ENCODE measurements around the gene CA9.

The CA9 gene

GRCh38 chr9:35682520-35683315 lies 9.0 kb downstream of the CA9 start:
- H3K36me3 ChIP-seq (ENCODE audit: control insufficient read depth, insufficient read depth, low read length): peaks cover 3% of the 10 kb centered on the region
- no peaks in the 10 kb centered on the region for H3K27me3 ChIP-seq (ENCODE audit: control insufficient read depth, insufficient read depth, low read length)
- no peaks in the 10 kb centered on the region for H3K9me3 ChIP-seq (ENCODE audit: control insufficient read depth, low read length)
- no peak overlapping the region for H3K4me3 ChIP-seq (ENCODE audit: low read length)
- H3K9ac ChIP-seq (ENCODE audit: low read length): no peak overlapping the region
- peaks cover 12% of the 10 kb centered on the region for H3K4me1 ChIP-seq (ENCODE audit: control insufficient read depth, insufficient read depth, low read length)

- Histone ChIP-seq H3K36me3 (ENCODE audit: control insufficient read depth, insufficient read depth, low read length) (peaks cover 3% of the 10 kb centered on the region), H3K9me3 (ENCODE audit: control insufficient read depth, low read length) (no peaks in the 10 kb centered on the region), H3K27me3 (ENCODE audit: control insufficient read depth, insufficient read depth, low read length) (no peaks in the 10 kb centered on the region), H3K4me1 (ENCODE audit: control insufficient read depth, insufficient read depth, low read length) (peaks cover 12% of the 10 kb centered on the region), H3K4me3 (ENCODE audit: low read length) (no peak overlapping the region), H3K9ac (ENCODE audit: low read length) (no peak overlapping the region)
These were observed 9.6 kb downstream of the CA9 start for GRCh38 chr9:35683323-35683722.

GRCh38 chr9:35684921-35685320 lies 11.2 kb downstream of the CA9 start:
- no peaks in the 10 kb centered on the region for H3K27me3 ChIP-seq (ENCODE audit: control insufficient read depth, insufficient read depth, low read length)
- H3K4me3 ChIP-seq (ENCODE audit: low read length): no peak overlapping the region
- peaks cover 3% of the 10 kb centered on the region for H3K36me3 ChIP-seq (ENCODE audit: control insufficient read depth, insufficient read depth, low read length)
- no peaks in the 10 kb centered on the region for H3K9me3 ChIP-seq (ENCODE audit: control insufficient read depth, low read length)
- no peak overlapping the region for H3K9ac ChIP-seq (ENCODE audit: low read length)
- H3K4me1 ChIP-seq (ENCODE audit: control insufficient read depth, insufficient read depth, low read length): peaks cover 22% of the 10 kb centered on the region

- no peaks in the 10 kb centered on the region for H3K9me3 ChIP-seq (ENCODE audit: control insufficient read depth, low read length)
- H3K4me3 ChIP-seq (ENCODE audit: low read length): no peak overlapping the region
- H3K27me3 ChIP-seq (ENCODE audit: control insufficient read depth, insufficient read depth, low read length): no peaks in the 10 kb centered on the region
- peaks cover 3% of the 10 kb centered on the region for H3K36me3 ChIP-seq (ENCODE audit: control insufficient read depth, insufficient read depth, low read length)
- H3K4me1 ChIP-seq (ENCODE audit: control insufficient read depth, insufficient read depth, low read length): peaks cover 19% of the 10 kb centered on the region
- no peak overlapping the region for H3K9ac ChIP-seq (ENCODE audit: low read length)
These were observed 11.8 kb downstream of the CA9 start for GRCh38 chr9:35685506-35685905.

GRCh38 chr9:35686222-35687203 lies 12.8 kb downstream of the CA9 start:
- Histone ChIP-seq H3K9ac (ENCODE audit: low read length) (no peak overlapping the region), H3K36me3 (ENCODE audit: control insufficient read depth, insufficient read depth, low read length) (peaks cover 1% of the 10 kb centered on the region), H3K4me3 (ENCODE audit: low read length) (no peak overlapping the region), H3K27me3 (ENCODE audit: control insufficient read depth, insufficient read depth, low read length) (no peaks in the 10 kb centered on the region), H3K9me3 (ENCODE audit: control insufficient read depth, low read length) (no peaks in the 10 kb centered on the region), H3K4me1 (ENCODE audit: control insufficient read depth, insufficient read depth, low read length) (peaks cover 19% of the 10 kb centered on the region)

- Histone ChIP-seq H3K9me3 (ENCODE audit: control insufficient read depth, low read length) (no peaks in the 10 kb centered on the region), H3K4me3 (ENCODE audit: low read length) (no peak overlapping the region), H3K36me3 (ENCODE audit: control insufficient read depth, insufficient read depth, low read length) (no peaks in the 10 kb centered on the region), H3K27me3 (ENCODE audit: control insufficient read depth, insufficient read depth, low read length) (no peaks in the 10 kb centered on the region), H3K9ac (ENCODE audit: low read length) (no peak overlapping the region), H3K4me1 (ENCODE audit: control insufficient read depth, insufficient read depth, low read length) (peaks cover 21% of the 10 kb centered on the region)
These were observed 13.6 kb downstream of the CA9 start for GRCh38 chr9:35687306-35687705.

DNA sequence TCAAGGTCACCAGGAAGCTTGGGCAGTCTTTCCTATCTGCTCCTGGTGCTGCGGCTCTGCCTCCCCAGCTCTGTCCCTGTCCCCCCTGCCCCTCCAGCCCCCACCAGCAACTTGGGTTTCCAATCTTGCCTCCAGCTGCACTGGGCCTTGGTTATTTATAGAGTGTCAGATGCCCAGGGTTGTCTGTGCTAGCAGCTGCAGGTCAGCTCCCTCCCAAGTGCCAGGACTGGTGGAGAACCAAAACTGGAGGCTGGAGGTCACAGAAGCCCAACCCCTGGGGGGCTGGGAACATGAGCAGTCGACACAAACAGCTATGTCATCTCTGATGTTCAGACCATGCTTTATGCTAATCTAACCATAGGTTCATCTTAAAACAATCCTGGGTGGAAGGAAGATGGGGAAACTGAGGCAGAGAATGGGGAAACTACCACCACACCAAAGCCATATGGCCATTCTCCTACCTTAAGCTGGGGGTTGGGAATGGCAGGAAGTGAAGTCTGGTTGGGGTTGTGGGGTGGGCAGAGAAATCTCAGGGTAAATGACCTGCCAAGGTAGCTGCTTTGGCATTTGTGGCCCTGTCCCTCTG lies 14.3 kb downstream of the CA9 start:
- no peaks in the 10 kb centered on the region for H3K36me3 ChIP-seq (ENCODE audit: control insufficient read depth, insufficient read depth, low read length)
- H3K4me3 ChIP-seq (ENCODE audit: low read length): no peak overlapping the region
- H3K9me3 ChIP-seq (ENCODE audit: control insufficient read depth, low read length): no peaks in the 10 kb centered on the region
- H3K27me3 ChIP-seq (ENCODE audit: control insufficient read depth, insufficient read depth, low read length): no peaks in the 10 kb centered on the region
- no peak overlapping the region for H3K9ac ChIP-seq (ENCODE audit: low read length)
- peaks cover 21% of the 10 kb centered on the region for H3K4me1 ChIP-seq (ENCODE audit: control insufficient read depth, insufficient read depth, low read length)

DNA sequence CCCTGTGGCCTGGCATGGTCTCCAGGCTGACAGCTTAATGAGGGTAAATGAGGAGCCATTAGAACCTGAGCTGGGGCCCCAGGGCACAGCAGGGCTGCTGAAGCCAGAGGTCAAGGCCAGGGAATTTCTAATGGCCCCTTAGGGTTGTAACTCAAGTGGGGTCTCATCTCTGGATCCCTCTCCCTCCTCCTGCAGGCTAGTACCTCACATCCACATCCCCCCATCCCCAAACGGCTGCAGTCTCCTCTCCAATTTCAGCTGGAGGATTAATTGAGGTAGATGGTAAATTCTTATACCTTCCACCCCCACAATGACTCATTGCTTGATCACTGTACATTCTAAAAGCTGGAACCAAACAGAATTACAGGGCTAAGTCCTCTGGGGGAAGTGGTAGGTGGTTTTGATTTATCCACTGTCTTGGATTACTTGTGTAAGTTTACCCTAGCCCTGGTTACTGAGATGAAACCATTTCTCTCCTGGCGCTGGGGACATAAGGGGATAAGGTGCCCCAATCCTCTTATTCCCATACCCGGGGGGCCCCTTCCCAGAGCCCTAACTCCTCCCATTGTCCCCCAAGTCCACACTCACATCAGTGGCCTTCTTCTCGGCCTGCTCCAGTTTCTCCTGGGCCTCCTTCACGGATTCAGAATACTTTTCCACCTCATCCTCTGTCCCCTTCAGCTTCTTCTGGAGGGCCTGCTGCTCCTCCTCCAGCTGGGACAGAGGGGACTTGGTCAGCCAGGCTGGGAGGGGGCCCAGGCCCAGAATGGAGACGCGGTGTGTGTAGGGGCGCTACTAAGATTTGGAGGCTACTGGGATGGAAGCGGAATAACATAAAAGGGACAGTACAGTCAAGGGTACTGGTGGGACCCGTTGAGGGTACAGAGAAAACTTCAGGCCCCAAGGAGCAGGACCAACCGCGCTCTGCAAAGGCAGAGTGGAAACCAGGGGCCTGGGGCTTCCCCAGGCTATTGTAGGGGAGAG lies 15.1 kb downstream of the CA9 start:
- H3K36me3 ChIP-seq (ENCODE audit: control insufficient read depth, insufficient read depth, low read length): no peaks in the 10 kb centered on the region
- H3K4me1 ChIP-seq (ENCODE audit: control insufficient read depth, insufficient read depth, low read length): peaks cover 21% of the 10 kb centered on the region
- no peaks in the 10 kb centered on the region for H3K9me3 ChIP-seq (ENCODE audit: control insufficient read depth, low read length)
- peak overlapping the region; percentile 87 for H3K9ac ChIP-seq (ENCODE audit: low read length)
- H3K27me3 ChIP-seq (ENCODE audit: control insufficient read depth, insufficient read depth, low read length): no peaks in the 10 kb centered on the region
- no peak overlapping the region for H3K4me3 ChIP-seq (ENCODE audit: low read length)

DNA sequence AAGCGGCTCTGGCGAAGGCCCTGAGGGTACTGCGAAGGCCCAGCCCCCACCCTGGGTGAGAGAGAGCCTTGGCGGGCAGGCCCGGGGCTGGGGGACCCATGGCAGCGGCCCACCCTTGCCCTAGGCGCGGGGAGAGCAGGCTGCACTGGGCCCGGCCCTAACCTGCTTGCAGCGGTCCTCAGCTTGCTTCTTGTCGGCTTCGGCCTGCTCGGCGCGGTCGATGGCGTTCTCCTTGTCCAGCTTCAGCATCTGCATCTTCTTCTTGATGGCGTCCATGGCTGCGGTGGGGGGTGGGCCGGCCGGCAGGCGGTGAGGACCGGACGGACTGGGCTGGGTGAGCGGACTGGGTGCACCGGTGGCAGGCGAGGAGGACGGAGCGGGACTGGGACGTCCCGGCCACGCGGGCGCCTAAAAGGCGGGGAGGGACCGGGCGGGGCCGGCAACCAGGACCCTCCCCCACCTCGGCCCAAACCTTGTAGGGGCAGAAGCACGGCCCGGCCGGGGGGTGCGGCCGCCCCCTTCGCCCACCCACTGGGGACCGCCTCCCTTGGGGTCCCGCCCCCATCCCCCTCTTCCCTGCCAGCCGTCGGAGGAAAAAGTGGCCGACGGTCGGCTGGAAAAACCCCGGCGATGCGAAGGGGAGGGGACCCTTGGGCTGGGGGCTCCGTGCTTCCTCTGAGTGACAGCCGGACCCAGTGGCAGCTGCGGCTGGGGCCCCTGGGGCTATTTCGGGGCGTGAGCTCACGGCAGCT lies 16.0 kb downstream of the CA9 start, which contains the start of gene TPM2:
TSS of gene TPM2 (minus strand) at position 384 of the 752 bp plus-strand sequence. CDS start at position 276, 108 bp downstream.
- Histone ChIP-seq H3K9ac (ENCODE audit: low read length) (peak within 1 kb of the TSS; percentile 87), H3K36me3 (ENCODE audit: control insufficient read depth, insufficient read depth, low read length) (no peaks in the 10 kb centered on the region), H3K4me1 (ENCODE audit: control insufficient read depth, insufficient read depth, low read length) (peaks cover 21% of the 10 kb centered on the region), H3K4me3 (ENCODE audit: low read length) (peak within 1 kb of the TSS; percentile 46), H3K9me3 (ENCODE audit: control insufficient read depth, low read length) (no peaks in the 10 kb centered on the region), H3K27me3 (ENCODE audit: control insufficient read depth, insufficient read depth, low read length) (no peaks in the 10 kb centered on the region)

GRCh38 chr9:35690294-35690613 lies 16.5 kb downstream of the CA9 start:
- H3K4me3 ChIP-seq (ENCODE audit: low read length): no peak overlapping the region
- no peaks in the 10 kb centered on the region for H3K36me3 ChIP-seq (ENCODE audit: control insufficient read depth, insufficient read depth, low read length)
- H3K9me3 ChIP-seq (ENCODE audit: control insufficient read depth, low read length): no peaks in the 10 kb centered on the region
- peaks cover 25% of the 10 kb centered on the region for H3K4me1 ChIP-seq (ENCODE audit: control insufficient read depth, insufficient read depth, low read length)
- no peaks in the 10 kb centered on the region for H3K27me3 ChIP-seq (ENCODE audit: control insufficient read depth, insufficient read depth, low read length)
- peak overlapping the region; percentile 87 for H3K9ac ChIP-seq (ENCODE audit: low read length)
